ENCODE results near the gene SMIM45.

Gene SMIM45

DNA sequence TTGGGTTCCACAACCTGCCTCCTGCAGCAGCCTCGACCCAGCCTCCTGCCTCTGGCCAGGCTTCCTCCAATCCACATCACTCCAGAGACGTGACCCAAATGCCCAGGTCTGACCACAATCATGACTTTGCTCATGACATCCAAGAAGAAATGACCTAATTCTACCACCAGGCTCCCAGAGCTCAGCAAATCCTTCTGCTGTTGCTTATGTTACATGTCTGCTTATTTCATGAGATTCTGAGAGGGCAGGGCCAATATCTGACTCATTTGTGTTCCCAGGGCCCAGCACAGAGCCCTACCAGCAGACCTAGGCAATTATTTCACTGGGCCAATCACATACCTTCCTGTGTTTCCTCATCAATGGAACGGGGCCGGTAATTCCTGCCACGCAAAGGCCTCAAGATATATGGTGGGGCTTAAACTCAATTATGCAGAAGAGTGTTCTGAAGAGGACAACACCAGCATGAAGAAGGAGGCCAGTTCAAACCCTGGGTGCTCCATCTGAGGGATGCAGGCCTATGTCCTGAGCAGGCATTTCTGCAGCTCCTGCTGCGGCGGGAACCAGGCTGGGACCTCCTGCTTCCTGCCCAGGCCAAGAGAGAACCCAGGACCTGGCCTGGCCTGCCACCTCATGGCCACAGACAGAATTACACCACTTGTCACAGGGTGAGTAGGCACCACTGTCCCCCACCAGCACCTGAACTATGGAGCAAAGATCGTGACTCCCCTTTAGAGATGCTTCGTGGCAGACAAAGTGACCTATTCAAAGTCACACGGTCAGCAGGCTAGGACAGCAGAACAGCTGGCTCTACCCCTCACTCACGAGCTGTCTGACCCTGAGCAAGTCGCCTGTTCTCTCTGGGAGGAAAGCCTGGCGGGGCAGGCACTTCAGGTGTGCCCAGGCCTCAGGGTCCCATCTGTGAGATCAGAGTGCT, 10.9 kb upstream of the SMIM45 start:
- Histone ChIP-seq H3K56ac (ENCODE audit: insufficient read length, low read depth, low read length) (no peak overlapping the region), H4K5ac (ENCODE audit: insufficient read length, low read depth, low read length) (no peak overlapping the region), H3K4me1 (ENCODE audit: insufficient read depth, low read length) (peaks cover 3% of the 10 kb centered on the region; the same call in 1 of the 2 replicates), H4K20me1 (ENCODE audit: control insufficient read depth, insufficient read depth, insufficient read length) (peaks cover 2% of the 10 kb centered on the region), H2BK5ac (ENCODE audit: insufficient read length, low read length) (no peak overlapping the region), H4K91ac (ENCODE audit: insufficient read length, low read depth, low read length) (no peak overlapping the region), H3K27ac (ENCODE audit: insufficient read length, low read depth, low read length) (no peak overlapping the region), H3K23ac (ENCODE audit: insufficient read length, low read depth, low read length) (no peak overlapping the region), H4K8ac (replicated peaks; ENCODE audit: insufficient read length, low read depth, low read length) (no peak overlapping the region), H3K79me1 (ENCODE audit: insufficient read depth, low read depth, low read length, poor library complexity, severe bottlenecking) (no peaks in the 10 kb centered on the region), H3K4me2 (ENCODE audit: insufficient read depth, insufficient read length, low read length) (no peak overlapping the region), H3K79me2 (ENCODE audit: insufficient read depth, low read length) (no peaks in the 10 kb centered on the region; the same call in 1 of the 2 replicates), H2BK120ac (ENCODE audit: low read depth, low read length, poor library complexity, severe bottlenecking) (no peak overlapping the region), H2AK5ac (ENCODE audit: insufficient read length, low read length) (no peak overlapping the region), H3T11ph (ENCODE audit: low read length) (no peak overlapping the region), H3K9me3 (ENCODE audit: control insufficient read depth, low read depth, low read length) (no peaks in the 10 kb centered on the region), H2BK12ac (ENCODE audit: insufficient read length, low read depth, low read length) (no peak overlapping the region), H3K14ac (ENCODE audit: insufficient read depth, low read length) (no peak overlapping the region), H3K18ac (ENCODE audit: insufficient read length, low read depth, low read length) (no peak overlapping the region), H3K9ac (ENCODE audit: extremely low read depth, insufficient read length, low read length) (no peak overlapping the region), H2BK15ac (ENCODE audit: low read depth, low read length) (no peak overlapping the region), H3K4ac (ENCODE audit: low read depth, low read length) (no peak overlapping the region), H3K27me3 (ENCODE audit: insufficient read depth, low read length) (no peaks in the 10 kb centered on the region), H2AFZ (ENCODE audit: low read length) (no peak overlapping the region), H3K23me2 (ENCODE audit: insufficient read length, low read depth, low read length, poor library complexity, severe bottlenecking) (peaks cover 5% of the 10 kb centered on the region), H2BK20ac (ENCODE audit: low read depth, low read length, poor library complexity, severe bottlenecking) (no peak overlapping the region)
- no peak overlapping the region for H3K4me3 Mint-ChIP-seq
- peak; percentile 89 for DNase-seq
- no peaks in the 10 kb centered on the region; a peak in 1 of 5 replicates for H3K9me3 Mint-ChIP-seq
- peaks cover 60 to 79% (median 77%) of the 10 kb centered on the region in 3 experiments; a peak in 6 of 7 replicates for H3K36me3 Mint-ChIP-seq (ENCODE audit: insufficient read depth in 1 of 3, low read depth in 3 of 3)
- H3K27ac Mint-ChIP-seq: peak overlapping the region; percentile 27 to 30 (median 29); a peak in 3 of 7 replicates
- peak; percentile 90 for TF ChIP-seq CTCF (conservative IDR thresholded peaks at IDR 0.05)
- WGBS (ENCODE audit: extremely low coverage, insufficient read length, low lambda C conversion rate): no CpG with 5 or more reads among the region's 13 CpGs
- H3K4me1 Mint-ChIP-seq: peaks cover 20 to 21% of the 10 kb centered on the region in 2 experiments
- H3K27me3 Mint-ChIP-seq (ENCODE audit: low read depth): no peaks in the 10 kb centered on the region; the same call in 1 of the 2 replicates
